OCI-LY7 (cell line): ENCODE results near the gene RSAD2.

Experiments used
- CTCF ChIP-seq: fragments of 200-600 bp; sonication (generic); conservative IDR thresholded peaks from 2 replicates; pipeline ENCODE4 v1.5.1; 2014; ENCODE audit warnings: mild to moderate bottlenecking, antibody characterized with exemption, low read length, moderate library complexity, mixed read lengths
- EZH2phosphoT487 ChIP-seq: fragments of 200-600 bp; sonication (generic); IDR thresholded peaks from 2 replicates; pipeline ENCODE4 v1.6.1; 2018; ENCODE audit warnings: low read depth, borderline replicate concordance, mild to moderate bottlenecking, mixed run types, antibody characterized with exemption, low read length, moderate library complexity, mixed read lengths

DNA sequence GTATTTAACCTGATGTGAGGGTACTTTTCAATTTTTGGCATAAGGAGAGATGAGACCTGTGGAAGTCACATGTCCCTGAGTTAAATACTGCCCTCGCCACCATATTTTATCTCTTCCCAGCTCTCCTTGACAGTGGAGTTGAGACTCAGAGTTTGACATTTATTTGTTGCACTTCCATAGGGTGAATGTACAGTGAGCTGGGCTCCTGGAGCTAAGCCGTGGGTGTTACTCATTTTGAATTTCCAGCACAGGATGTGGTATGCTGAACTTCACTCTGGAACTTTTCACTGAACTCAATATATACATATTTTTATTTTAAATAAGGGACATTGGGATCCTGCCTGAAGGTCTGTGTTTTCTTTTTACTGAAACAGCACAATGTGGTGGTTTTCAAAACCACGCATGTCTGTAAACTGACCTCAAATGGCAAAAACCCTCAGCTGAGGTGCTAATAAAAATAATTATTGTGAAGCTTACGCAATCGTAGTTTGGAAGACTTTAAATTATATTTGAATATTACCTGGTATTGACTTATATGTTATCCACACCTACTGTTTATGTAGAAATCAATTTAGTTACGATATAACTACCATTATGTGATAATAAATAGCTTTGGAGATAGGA is 51.7 kb downstream of the RSAD2 start:
- TF ChIP-seq CTCF (no peak), EZH2phosphoT487 (no peak)
